SH-SY5Y (cell line): Measurements from ENCODE around the gene CCM2.

Experiments used
- GATA2 ChIP-seq: IDR thresholded peaks from 2 replicates; pipeline ENCODE4 v1.6.1; 2011; ENCODE audit warnings: mild to moderate bottlenecking, low read depth, low read length
- GATA3 ChIP-seq: IDR thresholded peaks from 2 replicates; pipeline ENCODE4 v1.6.1; 2011; ENCODE audit warnings: low read depth, mild to moderate bottlenecking, low read length, moderate library complexity

DNA sequence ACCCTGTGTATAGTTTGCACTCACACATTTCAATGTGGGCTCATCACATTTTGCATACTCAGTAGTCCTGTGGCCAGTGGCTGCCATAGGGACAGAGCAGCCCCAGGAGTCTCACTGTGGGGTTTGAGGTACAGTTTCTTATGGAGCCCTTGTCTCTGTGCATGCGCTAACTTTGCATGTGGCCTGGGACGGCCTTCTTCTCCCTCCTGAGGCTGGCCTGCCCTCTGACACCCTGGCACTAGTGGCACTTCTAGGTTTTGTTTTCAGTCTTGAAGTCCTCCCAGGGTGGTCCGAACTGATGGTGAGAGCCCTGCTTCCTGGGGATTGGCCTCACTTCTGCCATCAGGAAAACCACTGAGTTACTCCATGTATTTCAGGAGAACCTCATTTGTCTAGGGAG is 67.6 kb downstream of the CCM2 start:
- TF ChIP-seq GATA2 (no peak), GATA3 (no peak)
